HEK293 (cell line): ENCODE data around the gene RNF13.
A peak's percentile ranks its signal among the peaks of the same experiment; 100 is the strongest.

Experiments
- BCL11A ChIP-seq: fragments of 450-650 bp; formaldehyde crosslinking; IDR thresholded peaks from 2 replicates; pipeline ENCODE4 v1.5.1; 2016; ENCODE audit warnings: low read depth, missing biosample characterization, missing genetic modification characterization
- GLI2 ChIP-seq: fragments of 450-650 bp; formaldehyde crosslinking; IDR thresholded peaks from 2 replicates; pipeline ENCODE4; 2017; ENCODE audit warnings: missing biosample characterization, missing genetic modification characterization, low read depth, borderline replicate concordance
- HOXA7 ChIP-seq: sonication (generic); formaldehyde crosslinking; IDR thresholded peaks from 2 replicates; pipeline ENCODE4 v1.8.1; 2022; ENCODE audit warnings: missing genetic modification reagents, borderline replicate concordance
- IKZF3 ChIP-seq: fragments of 450-650 bp; IDR thresholded peaks from 2 replicates; pipeline ENCODE4 v1.5.0; 2018; ENCODE audit warnings: missing biosample characterization, mild to moderate bottlenecking, missing genetic modification characterization, moderate library complexity
- MEIS1 ChIP-seq: sonication (generic); formaldehyde crosslinking; IDR thresholded peaks from 2 replicates; pipeline ENCODE4 v1.8.1; 2022; ENCODE audit warnings: missing genetic modification reagents, mild to moderate bottlenecking, borderline replicate concordance
- SALL2 ChIP-seq: fragments of 450-650 bp; formaldehyde crosslinking; IDR thresholded peaks from 2 replicates; pipeline ENCODE4 v1.5.0; 2017; ENCODE audit warnings: missing biosample characterization, mild to moderate bottlenecking, missing genetic modification characterization, borderline replicate concordance
- ZBTB1 ChIP-seq: fragments of 450-650 bp; formaldehyde crosslinking; IDR thresholded peaks from 2 replicates; pipeline ENCODE4 v1.5.1; 2016; ENCODE audit warnings: missing biosample characterization, missing genetic modification characterization
- ZBTB17 ChIP-seq: fragments of 450-650 bp; formaldehyde crosslinking; IDR thresholded peaks from 2 replicates; pipeline ENCODE4 v1.5.1; 2016; ENCODE audit warnings: missing biosample characterization, missing genetic modification characterization
- ZEB2 ChIP-seq: fragments of 450-650 bp; formaldehyde crosslinking; IDR thresholded peaks from 2 replicates; pipeline ENCODE4 v1.5.1; 2016; ENCODE audit warnings: missing biosample characterization, missing genetic modification characterization
- ZFP41 ChIP-seq: fragments of 450-650 bp; formaldehyde crosslinking; IDR thresholded peaks from 2 replicates; pipeline ENCODE4 v1.5.1; 2016; ENCODE audit warnings: missing biosample characterization, missing genetic modification characterization, borderline replicate concordance
- ZFP69B ChIP-seq: fragments of 450-650 bp; formaldehyde crosslinking; IDR thresholded peaks from 2 replicates; pipeline ENCODE4 v1.5.1; 2016; ENCODE audit warnings: missing biosample characterization, missing genetic modification characterization
- ZNF10 ChIP-seq: fragments of 450-650 bp; formaldehyde crosslinking; IDR thresholded peaks from 2 replicates; pipeline ENCODE4 v1.5.1; 2017; ENCODE audit warnings: missing biosample characterization, missing genetic modification characterization
- ZNF140 ChIP-seq: fragments of 450-650 bp; formaldehyde crosslinking; IDR thresholded peaks from 2 replicates; pipeline ENCODE4 v1.5.1; 2016; ENCODE audit warnings: missing biosample characterization, missing genetic modification characterization
- ZNF169 ChIP-seq: fragments of 450-650 bp; formaldehyde crosslinking; IDR thresholded peaks from 2 replicates; pipeline ENCODE4 v1.5.1; 2016; ENCODE audit warnings: missing biosample characterization, missing genetic modification characterization
- ZNF350 ChIP-seq: fragments of 450-650 bp; formaldehyde crosslinking; IDR thresholded peaks from 2 replicates; pipeline ENCODE4 v1.5.0; 2017; ENCODE audit warnings: missing biosample characterization, mild to moderate bottlenecking, missing genetic modification characterization
- ZNF473 ChIP-seq: fragments of 450-650 bp; formaldehyde crosslinking; IDR thresholded peaks from 2 replicates; pipeline ENCODE4 v1.5.1; 2017; ENCODE audit warnings: missing biosample characterization, missing genetic modification characterization
- ZNF521 ChIP-seq: fragments of 450-650 bp; formaldehyde crosslinking; IDR thresholded peaks from 2 replicates; pipeline ENCODE4 v1.5.1; 2017; ENCODE audit warnings: missing biosample characterization, mild to moderate bottlenecking, missing genetic modification characterization
- ZNF530 ChIP-seq: fragments of 450-650 bp; formaldehyde crosslinking; IDR thresholded peaks from 2 replicates; pipeline ENCODE4 v1.5.1; 2016; ENCODE audit warnings: low read depth, missing biosample characterization, missing genetic modification characterization
- ZNF600 ChIP-seq: fragments of 450-650 bp; formaldehyde crosslinking; IDR thresholded peaks from 2 replicates; pipeline ENCODE4 v1.5.1; 2016; ENCODE audit warnings: missing biosample characterization, missing genetic modification characterization
- ZNF610 ChIP-seq: fragments of 450-650 bp; formaldehyde crosslinking; IDR thresholded peaks from 2 replicates; pipeline ENCODE4 v1.5.1; 2016; ENCODE audit warnings: missing biosample characterization, missing genetic modification characterization, borderline replicate concordance
- ZNF677 ChIP-seq: fragments of 450-650 bp; IDR thresholded peaks from 2 replicates; pipeline ENCODE4 v1.5.0; 2018; ENCODE audit warnings: missing biosample characterization, mild to moderate bottlenecking, missing genetic modification characterization, moderate library complexity
- ZNF776 ChIP-seq: fragments of 450-650 bp; formaldehyde crosslinking; IDR thresholded peaks from 2 replicates; pipeline ENCODE4 v1.5.0; 2017; ENCODE audit warnings: missing biosample characterization, missing genetic modification characterization, borderline replicate concordance
- ZNF785 ChIP-seq: fragments of 450-650 bp; formaldehyde crosslinking; IDR thresholded peaks from 2 replicates; pipeline ENCODE4 v1.5.1; 2016; ENCODE audit warnings: missing biosample characterization, missing genetic modification characterization
- ZNF843 ChIP-seq: fragments of 450-650 bp; formaldehyde crosslinking; IDR thresholded peaks from 2 replicates; pipeline ENCODE4 v1.5.1; 2016; ENCODE audit warnings: missing biosample characterization, missing genetic modification characterization
- TF ChIP-seq, protein P1 (sequence below): fragments of 450-650 bp; formaldehyde crosslinking; IDR thresholded peaks from 2 replicates; pipeline ENCODE4 v1.5.1; 2016; ENCODE audit warnings: missing biosample characterization, missing genetic modification characterization, low read depth
- TF ChIP-seq, protein P2 (sequence below): fragments of 450-650 bp; formaldehyde crosslinking; IDR thresholded peaks from 2 replicates; pipeline ENCODE4 v1.5.1; 2016; ENCODE audit warnings: missing biosample characterization, missing genetic modification characterization
- TF ChIP-seq, protein P3 (sequence below): fragments of 450-650 bp; formaldehyde crosslinking; IDR thresholded peaks from 2 replicates; pipeline ENCODE4 v1.5.1; 2017; ENCODE audit warnings: missing biosample characterization, missing genetic modification characterization
- TF ChIP-seq, protein P4 (sequence below): fragments of 450-650 bp; formaldehyde crosslinking; IDR thresholded peaks from 2 replicates; pipeline ENCODE4 v1.5.1; 2016; ENCODE audit warnings: missing biosample characterization, missing genetic modification characterization
- TF ChIP-seq, protein P5 (sequence below): fragments of 450-650 bp; formaldehyde crosslinking; IDR thresholded peaks from 2 replicates; pipeline ENCODE4 v1.5.1; 2016; ENCODE audit warnings: missing biosample characterization, missing genetic modification characterization
- TF ChIP-seq, protein P6 (sequence below): fragments of 450-650 bp; formaldehyde crosslinking; IDR thresholded peaks from 2 replicates; pipeline ENCODE4 v1.5.1; 2016; ENCODE audit warnings: missing biosample characterization, missing genetic modification characterization

The RNF13 gene

DNA sequence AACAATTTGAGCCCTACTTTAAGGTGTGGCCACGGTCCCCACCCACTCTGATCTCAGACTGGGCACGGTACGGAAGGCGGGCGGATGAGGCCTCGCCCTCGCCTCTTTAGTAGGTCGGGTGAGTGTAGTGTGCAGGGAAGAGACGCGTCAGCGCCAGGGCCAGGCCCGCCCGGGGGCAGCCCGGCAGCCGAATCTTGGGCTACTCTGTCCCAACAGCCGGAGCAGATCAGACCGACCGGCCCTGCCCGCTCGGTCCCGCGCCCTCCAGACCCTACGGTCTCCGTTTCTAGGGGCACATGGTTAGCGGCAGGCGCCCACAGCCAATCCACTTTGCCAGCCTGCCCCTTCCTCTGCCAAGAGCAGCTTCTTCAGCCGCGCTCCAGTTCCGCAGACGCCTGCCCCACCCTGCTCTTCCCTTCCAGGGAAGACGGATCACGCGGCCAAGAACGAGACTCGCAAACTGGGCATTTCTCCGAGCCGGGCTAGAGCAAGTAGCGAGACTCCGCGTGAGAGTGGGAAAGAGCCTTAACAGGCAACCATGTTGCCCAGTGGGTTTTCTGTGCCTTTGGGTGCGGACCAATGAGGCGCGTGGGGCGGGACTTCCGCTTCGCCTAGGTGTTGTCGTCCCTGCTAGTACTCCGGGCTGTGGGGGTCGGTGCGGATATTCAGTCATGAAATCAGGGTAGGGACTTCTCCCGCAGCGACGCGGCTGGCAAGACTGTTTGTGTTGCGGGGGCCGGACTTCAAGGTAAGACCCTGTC, at the start of gene RNF13 (continued):
- TF ChIP-seq, protein P1, sequence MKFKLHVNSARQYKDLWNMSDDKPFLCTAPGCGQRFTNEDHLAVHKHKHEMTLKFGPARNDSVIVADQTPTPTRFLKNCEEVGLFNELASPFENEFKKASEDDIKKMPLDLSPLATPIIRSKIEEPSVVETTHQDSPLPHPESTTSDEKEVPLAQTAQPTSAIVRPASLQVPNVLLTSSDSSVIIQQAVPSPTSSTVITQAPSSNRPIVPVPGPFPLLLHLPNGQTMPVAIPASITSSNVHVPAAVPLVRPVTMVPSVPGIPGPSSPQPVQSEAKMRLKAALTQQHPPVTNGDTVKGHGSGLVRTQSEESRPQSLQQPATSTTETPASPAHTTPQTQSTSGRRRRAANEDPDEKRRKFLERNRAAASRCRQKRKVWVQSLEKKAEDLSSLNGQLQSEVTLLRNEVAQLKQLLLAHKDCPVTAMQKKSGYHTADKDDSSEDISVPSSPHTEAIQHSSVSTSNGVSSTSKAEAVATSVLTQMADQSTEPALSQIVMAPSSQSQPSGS (tag by site-specific recombination): no peak
- no peak for TF ChIP-seq ZNF530 (tag by site-specific recombination)
- TF ChIP-seq, protein P2, sequence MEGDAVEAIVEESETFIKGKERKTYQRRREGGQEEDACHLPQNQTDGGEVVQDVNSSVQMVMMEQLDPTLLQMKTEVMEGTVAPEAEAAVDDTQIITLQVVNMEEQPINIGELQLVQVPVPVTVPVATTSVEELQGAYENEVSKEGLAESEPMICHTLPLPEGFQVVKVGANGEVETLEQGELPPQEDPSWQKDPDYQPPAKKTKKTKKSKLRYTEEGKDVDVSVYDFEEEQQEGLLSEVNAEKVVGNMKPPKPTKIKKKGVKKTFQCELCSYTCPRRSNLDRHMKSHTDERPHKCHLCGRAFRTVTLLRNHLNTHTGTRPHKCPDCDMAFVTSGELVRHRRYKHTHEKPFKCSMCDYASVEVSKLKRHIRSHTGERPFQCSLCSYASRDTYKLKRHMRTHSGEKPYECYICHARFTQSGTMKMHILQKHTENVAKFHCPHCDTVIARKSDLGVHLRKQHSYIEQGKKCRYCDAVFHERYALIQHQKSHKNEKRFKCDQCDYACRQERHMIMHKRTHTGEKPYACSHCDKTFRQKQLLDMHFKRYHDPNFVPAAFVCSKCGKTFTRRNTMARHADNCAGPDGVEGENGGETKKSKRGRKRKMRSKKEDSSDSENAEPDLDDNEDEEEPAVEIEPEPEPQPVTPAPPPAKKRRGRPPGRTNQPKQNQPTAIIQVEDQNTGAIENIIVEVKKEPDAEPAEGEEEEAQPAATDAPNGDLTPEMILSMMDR (tag by site-specific recombination): no peak
- no peak for TF ChIP-seq HOXA7 (CRISPR knock-in tag)
- TF ChIP-seq, protein P3, sequence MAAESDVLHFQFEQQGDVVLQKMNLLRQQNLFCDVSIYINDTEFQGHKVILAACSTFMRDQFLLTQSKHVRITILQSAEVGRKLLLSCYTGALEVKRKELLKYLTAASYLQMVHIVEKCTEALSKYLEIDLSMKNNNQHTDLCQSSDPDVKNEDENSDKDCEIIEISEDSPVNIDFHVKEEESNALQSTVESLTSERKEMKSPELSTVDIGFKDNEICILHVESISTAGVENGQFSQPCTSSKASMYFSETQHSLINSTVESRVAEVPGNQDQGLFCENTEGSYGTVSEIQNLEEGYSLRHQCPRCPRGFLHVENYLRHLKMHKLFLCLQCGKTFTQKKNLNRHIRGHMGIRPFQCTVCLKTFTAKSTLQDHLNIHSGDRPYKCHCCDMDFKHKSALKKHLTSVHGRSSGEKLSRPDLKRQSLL (tag by site-specific recombination): no peak
- TF ChIP-seq ZFP41 (tag by site-specific recombination): no peak
- TF ChIP-seq ZNF10 (tag by site-specific recombination): peak; percentile 21; the same call in 1 of the 2 replicates
- no peak for TF ChIP-seq MEIS1 (CRISPR knock-in tag)
- peak; percentile 9; the same call in 1 of the 2 replicates for TF ChIP-seq ZNF610 (tag by site-specific recombination)
- no peak for TF ChIP-seq GLI2
- TF ChIP-seq ZNF785 (tag by site-specific recombination): no peak; the same call in 1 of the 2 replicates
- TF ChIP-seq ZNF521 (tag by site-specific recombination): no peak
- TF ChIP-seq ZNF677 (tag by site-specific recombination): no peak
- TF ChIP-seq, protein P4, sequence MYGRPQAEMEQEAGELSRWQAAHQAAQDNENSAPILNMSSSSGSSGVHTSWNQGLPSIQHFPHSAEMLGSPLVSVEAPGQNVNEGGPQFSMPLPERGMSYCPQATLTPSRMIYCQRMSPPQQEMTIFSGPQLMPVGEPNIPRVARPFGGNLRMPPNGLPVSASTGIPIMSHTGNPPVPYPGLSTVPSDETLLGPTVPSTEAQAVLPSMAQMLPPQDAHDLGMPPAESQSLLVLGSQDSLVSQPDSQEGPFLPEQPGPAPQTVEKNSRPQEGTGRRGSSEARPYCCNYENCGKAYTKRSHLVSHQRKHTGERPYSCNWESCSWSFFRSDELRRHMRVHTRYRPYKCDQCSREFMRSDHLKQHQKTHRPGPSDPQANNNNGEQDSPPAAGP (tag by site-specific recombination): peak; percentile 78
- TF ChIP-seq BCL11A: no peak
- peak; percentile 57; the same call in 1 of the 2 replicates for TF ChIP-seq ZBTB17 (tag by site-specific recombination)
- TF ChIP-seq ZFP69B (tag by site-specific recombination): peak; percentile 61; the same call in 1 of the 2 replicates
- TF ChIP-seq ZNF169 (tag by site-specific recombination): no peak
- TF ChIP-seq ZEB2 (tag by site-specific recombination): peak; percentile 62; the same call in 1 of the 2 replicates
- TF ChIP-seq ZNF843 (tag by site-specific recombination): no peak
- no peak for TF ChIP-seq ZNF350 (tag by site-specific recombination)
- TF ChIP-seq, protein P5, sequence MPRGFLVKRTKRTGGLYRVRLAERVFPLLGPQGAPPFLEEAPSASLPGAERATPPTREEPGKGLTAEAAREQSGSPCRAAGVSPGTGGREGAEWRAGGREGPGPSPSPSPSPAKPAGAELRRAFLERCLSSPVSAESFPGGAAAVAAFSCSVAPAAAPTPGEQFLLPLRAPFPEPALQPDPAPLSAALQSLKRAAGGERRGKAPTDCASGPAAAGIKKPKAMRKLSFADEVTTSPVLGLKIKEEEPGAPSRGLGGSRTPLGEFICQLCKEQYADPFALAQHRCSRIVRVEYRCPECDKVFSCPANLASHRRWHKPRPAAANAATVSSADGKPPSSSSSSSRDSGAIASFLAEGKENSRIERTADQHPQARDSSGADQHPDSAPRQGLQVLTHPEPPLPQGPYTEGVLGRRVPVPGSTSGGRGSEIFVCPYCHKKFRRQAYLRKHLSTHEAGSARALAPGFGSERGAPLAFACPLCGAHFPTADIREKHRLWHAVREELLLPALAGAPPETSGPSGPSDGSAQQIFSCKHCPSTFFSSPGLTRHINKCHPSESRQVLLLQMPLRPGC (tag by site-specific recombination): 0 out of 2 replicates have a peak, but pooled peaks have one; percentile 16
- no peak for TF ChIP-seq ZNF776 (tag by site-specific recombination)
- TF ChIP-seq SALL2 (tag by site-specific recombination): no peak
- TF ChIP-seq IKZF3 (tag by site-specific recombination): no peak
- TF ChIP-seq ZNF600: peak; percentile 66
- TF ChIP-seq, protein P6, sequence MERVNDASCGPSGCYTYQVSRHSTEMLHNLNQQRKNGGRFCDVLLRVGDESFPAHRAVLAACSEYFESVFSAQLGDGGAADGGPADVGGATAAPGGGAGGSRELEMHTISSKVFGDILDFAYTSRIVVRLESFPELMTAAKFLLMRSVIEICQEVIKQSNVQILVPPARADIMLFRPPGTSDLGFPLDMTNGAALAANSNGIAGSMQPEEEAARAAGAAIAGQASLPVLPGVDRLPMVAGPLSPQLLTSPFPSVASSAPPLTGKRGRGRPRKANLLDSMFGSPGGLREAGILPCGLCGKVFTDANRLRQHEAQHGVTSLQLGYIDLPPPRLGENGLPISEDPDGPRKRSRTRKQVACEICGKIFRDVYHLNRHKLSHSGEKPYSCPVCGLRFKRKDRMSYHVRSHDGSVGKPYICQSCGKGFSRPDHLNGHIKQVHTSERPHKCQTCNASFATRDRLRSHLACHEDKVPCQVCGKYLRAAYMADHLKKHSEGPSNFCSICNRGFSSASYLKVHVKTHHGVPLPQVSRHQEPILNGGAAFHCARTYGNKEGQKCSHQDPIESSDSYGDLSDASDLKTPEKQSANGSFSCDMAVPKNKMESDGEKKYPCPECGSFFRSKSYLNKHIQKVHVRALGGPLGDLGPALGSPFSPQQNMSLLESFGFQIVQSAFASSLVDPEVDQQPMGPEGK (tag by site-specific recombination): no peak; the same call in none of the 2 replicates
- TF ChIP-seq ZNF140 (tag by site-specific recombination): no peak
- no peak for TF ChIP-seq ZNF473 (tag by site-specific recombination)
- no peak for TF ChIP-seq ZBTB1 (tag by site-specific recombination)
